NCI-H2196 (cell line): Measurements from ENCODE around the gene MRPL54.

Experiments used
- DNase-seq: peaks from one replicate; lab custom pipeline; 2025; ENCODE audit not compliant: unreplicated experiment; lab: John Stamatoyannopoulos, UW

MRPL54 gene

GRCh38 chr19:3762501-3763459 is at the start of gene MRPL54:
TSS of gene MRPL54 (plus strand) at chr19:3762682. CDS start at chr19:3762701, 19 bp downstream.
- peak; percentile 100 for DNase-seq

DNA sequence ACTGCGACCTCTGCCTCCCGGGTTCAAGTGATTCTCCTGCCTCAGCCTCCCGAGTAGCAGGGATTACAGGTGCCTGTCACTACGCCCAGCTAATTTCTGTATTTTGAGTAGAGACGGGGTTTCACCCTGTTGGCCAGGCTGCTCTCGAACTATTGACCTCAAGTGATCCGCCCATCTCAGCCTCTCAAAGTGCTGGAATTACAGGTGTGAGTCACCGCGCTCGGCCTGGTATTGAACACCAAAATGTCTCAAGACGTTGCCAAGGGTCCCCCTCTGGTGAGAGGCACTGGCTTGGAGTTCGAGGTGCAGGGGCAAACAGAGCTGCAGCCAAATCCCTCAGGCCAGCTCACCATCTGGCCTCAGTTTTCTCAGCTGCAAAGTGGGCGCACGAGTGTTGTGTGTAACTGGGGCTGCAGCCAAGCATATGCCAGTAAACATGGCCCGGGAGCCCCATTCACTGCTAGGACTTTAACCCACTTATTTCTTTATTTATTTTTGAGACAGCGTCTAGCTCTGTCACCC is 46.3 kb upstream of the MRPL54 start:
- DNase-seq: no peak

DNA sequence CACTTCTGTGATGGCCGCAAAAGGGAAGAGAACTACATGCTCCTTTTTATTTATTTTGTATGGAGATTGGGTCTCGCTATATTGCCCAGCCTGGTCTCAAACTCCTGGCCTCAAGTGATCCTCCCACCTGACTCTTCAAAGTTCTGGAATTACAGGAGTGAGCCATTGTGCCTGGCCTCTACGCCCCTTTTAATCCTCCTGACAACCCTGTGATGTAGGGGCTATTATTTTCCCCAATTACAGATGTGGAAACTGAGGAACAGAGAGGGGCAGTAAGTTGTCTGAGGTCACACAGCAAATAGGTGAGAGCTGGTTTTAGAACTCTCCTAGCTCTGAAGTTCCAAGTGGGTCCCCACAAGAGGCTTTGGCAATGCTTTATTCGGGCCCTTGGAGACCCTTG is 42.6 kb upstream of the MRPL54 start:
- no peak for DNase-seq

DNA sequence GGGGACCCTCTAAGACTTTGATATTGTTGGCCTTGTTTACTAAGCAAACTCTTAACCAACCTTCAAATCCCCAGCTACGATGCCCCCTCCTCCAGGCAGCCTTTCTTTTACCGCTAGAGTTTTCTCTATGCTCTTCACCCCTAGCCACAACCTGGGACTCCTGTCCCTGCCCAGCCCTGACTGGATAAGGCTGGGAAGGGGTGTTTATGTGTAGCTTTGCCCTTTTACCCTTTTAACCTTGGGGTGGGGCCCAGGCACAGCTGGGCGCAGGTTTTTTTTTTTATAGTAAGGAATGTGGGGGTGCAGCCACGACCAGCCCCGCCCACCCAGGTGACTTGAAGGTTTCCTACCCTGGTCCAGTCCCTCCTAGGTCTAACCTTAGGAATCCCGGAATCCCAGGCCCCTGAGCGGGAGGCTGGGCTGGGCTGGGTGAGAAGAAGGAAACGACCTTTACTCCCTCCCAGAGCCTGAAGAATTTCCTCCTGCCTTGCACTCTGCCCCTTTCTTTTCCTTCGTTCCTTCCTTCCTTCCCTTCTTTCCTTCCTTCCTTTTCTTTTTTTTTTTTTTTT is 42.0 kb upstream of the MRPL54 start:
- no peak for DNase-seq

DNA sequence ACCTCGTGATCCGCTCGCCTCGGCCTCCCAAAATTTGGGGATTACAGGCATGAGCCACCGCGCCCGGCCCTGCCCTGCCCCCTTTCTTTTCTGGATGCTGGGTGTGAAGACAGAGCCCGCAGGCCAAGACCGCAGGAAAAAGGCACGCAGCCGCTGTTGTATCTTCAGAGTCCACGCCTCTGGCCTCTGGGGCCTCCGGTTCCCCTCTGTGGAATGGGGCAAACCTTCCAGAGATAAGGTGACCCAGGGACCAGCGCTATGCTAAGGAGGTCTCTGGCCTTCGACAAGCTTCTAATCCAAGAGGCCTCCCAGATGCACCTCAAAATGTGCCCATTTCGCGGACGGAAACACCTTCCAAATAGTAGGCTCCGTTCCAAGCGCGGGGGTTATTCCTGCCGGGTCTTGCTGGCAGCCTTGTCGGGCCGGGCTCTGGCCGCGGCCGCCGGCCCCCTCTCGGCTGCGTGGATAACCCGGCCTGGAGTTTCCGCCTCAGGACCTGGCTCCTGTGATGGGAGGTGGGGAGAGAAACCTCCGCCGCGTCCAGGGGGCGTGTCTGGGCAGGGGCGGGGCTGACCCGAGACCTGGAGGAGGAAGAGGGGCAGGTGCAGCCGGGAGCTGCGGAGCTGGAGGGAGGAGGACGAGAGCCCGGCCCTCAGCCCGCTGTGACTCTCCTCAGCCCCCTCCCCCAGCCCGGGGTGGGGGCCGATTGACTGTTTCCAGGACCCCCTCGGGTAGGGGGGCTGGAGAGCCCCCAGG is 41.2 kb upstream of the MRPL54 start:
- peak; percentile 96 for DNase-seq

- no peak for DNase-seq
Observed at GRCh38 chr19:3721887-3722442, 40.5 kb upstream of the MRPL54 start.

DNA sequence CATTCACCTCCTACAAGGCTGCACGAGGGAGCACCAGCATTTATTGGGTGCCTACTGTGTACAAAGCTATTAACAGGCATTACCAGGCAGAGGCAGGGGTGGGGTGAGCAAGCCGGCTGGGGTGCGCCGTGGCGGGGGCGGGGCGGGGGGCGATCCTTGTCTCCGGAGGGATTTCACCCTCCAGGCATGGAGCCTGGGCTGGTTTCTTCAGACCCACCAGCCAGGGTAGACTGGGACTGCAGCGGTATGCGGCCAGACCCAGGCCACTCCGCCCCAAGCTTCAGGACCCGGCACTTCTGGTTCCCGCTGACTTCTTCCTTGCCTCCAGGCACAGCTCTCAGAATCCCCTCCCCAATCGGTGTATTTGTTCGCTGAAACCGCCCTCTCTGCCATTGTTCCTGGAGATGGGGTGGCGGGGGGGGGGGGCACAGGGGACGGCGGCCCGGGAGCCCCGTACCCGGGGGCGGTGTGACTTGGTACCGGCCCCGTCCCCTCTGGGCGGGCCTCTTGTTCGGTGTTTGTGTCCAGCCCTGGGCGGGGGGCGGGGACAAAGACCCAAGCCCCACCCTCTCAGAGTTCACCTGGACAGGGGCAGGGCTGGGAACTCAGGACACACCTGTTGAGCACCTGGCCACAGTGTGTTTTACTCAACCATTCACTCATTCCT is 39.9 kb upstream of the MRPL54 start:
- peak; percentile 59 for DNase-seq

DNA sequence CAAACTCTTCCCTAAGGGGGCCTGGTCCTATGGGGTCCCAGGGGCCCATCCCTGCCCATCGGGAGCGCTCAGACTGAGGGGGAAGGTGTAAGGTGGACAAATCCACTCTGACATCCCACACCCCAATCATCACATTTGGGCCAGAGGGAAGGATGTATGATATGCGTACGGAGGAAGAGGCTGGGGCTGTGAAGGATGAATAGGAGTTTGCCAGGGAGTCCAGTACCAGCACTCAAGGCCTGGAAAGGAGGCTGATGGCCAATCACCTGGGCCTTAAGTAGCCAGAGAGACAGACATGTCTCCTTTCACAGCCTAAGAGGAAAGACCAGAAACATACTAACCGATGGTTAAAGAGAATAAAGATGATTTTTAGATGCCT is 39.4 kb upstream of the MRPL54 start:
- DNase-seq: no peak

- no peak for DNase-seq
Observed at GRCh38 chr19:3723883-3724282, 38.6 kb upstream of the MRPL54 start.

- DNase-seq: no peak
Observed at GRCh38 chr19:3725121-3725520, 37.4 kb upstream of the MRPL54 start.

GRCh38 chr19:3725640-3726310 is 36.7 kb upstream of the MRPL54 start:
- DNase-seq: peak; percentile 90

GRCh38 chr19:3730457-3730958 is 32.0 kb upstream of the MRPL54 start:
- no peak for DNase-seq

- no peak for DNase-seq
Observed at GRCh38 chr19:3732108-3732507, 30.4 kb upstream of the MRPL54 start.

GRCh38 chr19:3733549-3734309 is 28.8 kb upstream of the MRPL54 start:
- DNase-seq: no peak

- no peak for DNase-seq
Observed at GRCh38 chr19:3734310-3734600, 28.2 kb upstream of the MRPL54 start.

GRCh38 chr19:3736106-3736724 is 26.3 kb upstream of the MRPL54 start:
- DNase-seq: no peak

DNA sequence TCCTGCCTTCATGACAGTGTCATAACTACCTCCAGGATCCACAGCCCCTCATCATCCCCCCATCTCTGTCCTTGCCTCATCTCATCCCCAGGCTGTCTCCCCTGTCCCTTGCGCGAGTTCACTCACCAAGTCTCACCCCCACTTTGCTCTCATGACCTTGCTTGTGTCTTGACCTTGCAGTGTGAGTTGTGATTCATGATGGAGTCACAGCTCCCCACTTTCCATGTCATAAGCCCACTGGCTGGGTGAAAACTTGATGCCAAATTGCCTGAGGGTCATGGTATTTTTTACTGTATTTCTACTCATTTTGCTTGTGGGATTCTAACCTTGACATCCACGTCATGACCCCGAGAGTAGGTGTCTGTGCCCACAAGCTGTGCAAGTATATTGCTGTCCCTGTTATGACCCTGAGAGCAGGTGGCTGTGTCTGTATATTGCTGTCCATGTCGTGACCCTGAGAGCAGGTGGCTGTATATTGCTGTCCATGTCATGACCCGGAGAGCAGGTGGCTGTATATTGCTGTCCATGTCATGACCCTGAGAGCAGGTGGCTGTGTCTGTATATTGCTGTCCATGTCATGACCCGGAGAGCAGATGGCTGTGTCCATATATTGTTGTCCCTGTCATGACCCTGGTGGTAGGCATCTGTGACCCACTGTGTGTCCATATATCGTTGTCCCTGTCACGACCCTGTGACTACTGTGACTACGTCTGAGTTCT is 24.8 kb upstream of the MRPL54 start:
- no peak for DNase-seq

- no peak for DNase-seq
Observed at GRCh38 chr19:3738477-3739220, 23.8 kb upstream of the MRPL54 start.
